H1 (cell line): ENCODE results near the gene SKP1. TPM values are rescaled to one million over a fixed set of nuclear protein-coding genes. Genes with fewer than 3 reads are reported as not detected.

Experiments
- CTCF ChIA-PET: fragments of 300-600 bp; sonication (Branson Sonifier 250); formaldehyde crosslinking; loops from one replicate; lab custom pipeline; 2021; ENCODE audit not compliant: partially characterized antibody; lab: Charles Lee
- POLR2A ChIA-PET: fragments of 300-600 bp; sonication (Branson Sonifier 250); formaldehyde crosslinking; loops from one replicate; lab custom pipeline; 2021; ENCODE audit warnings: inconsistent platforms; ENCODE audit not compliant: partially characterized antibody; lab: Charles Lee
- DNase-seq, 2 experiments: peaks; one replicate each; pipeline versions ENCODE4 v3.0.0 to v3.0.0-alpha.2; 2010 to 2022; ENCODE audit warnings: low spot score in 2 of 2, low read depth in 1 of 2, mixed read lengths in 1 of 2
- FAIRE-seq: peaks from 2 replicates; lab custom pipeline; 2011; peaks lifted over from hg19 to GRCh38; lab: Jason Lieb, UNC
- H2AFZ ChIP-seq: 2 replicates; pipeline ENCODE4 v1.8.1; 2012; ENCODE audit warnings: low read length, inconsistent platforms
- H2AK5ac ChIP-seq: 2 replicates; pipeline ENCODE4 v1.6.1; 2013; ENCODE audit warnings: low read depth, low read length
- H2BK120ac ChIP-seq: replicated peaks from 2 replicates; pipeline ENCODE3; 2013; ENCODE audit warnings: low read depth, low read length, inconsistent platforms
- H2BK12ac ChIP-seq: 2 replicates; pipeline ENCODE4 v1.6.1; 2013; ENCODE audit warnings: low read depth, low read length
- H2BK15ac ChIP-seq: 2 replicates; pipeline ENCODE4 v1.6.1; 2013; ENCODE audit warnings: low read length
- H2BK20ac ChIP-seq: 2 replicates; pipeline ENCODE4 v1.6.1; 2013; ENCODE audit warnings: low read length
- H2BK5ac ChIP-seq: 2 replicates; pipeline ENCODE4 v1.6.1; 2013; ENCODE audit warnings: low read depth, low read length
- H3K14ac ChIP-seq: 2 replicates; pipeline ENCODE4 v1.6.1; 2013; ENCODE audit warnings: inconsistent platforms; ENCODE audit not compliant: insufficient read length
- H3K18ac ChIP-seq: 2 replicates; pipeline ENCODE4 v1.6.1; 2013; ENCODE audit warnings: low read length; ENCODE audit errors: extremely low read depth
- H3K23ac ChIP-seq: 2 replicates; pipeline ENCODE4 v1.6.1; 2013; ENCODE audit warnings: inconsistent platforms; ENCODE audit not compliant: insufficient read length
- H3K23me2 ChIP-seq: 2 replicates; pipeline ENCODE4 v1.6.1; 2013; ENCODE audit warnings: low read depth, low read length
- H3K27ac ChIP-seq: 2 replicates; pipeline ENCODE4 v1.6.1; 2011; ENCODE audit warnings: low read depth, low read length, inconsistent platforms
- H3K27me3 ChIP-seq, 4 experiments: replicated peaks in 1 of 4; 1 replicate in 1 of 4; 2 replicates in 3 of 4; pipeline versions ENCODE4 v1.6.1 to v1.8.1; 2011 to 2013; ENCODE audit warnings: low read length in 3 of 4, mild to moderate bottlenecking in 3 of 4, inconsistent platforms in 2 of 4, mixed read lengths in 2 of 4, moderate library complexity in 1 of 4; ENCODE audit not compliant: control insufficient read depth in 3 of 4, insufficient read depth in 3 of 4; ENCODE audit errors: extremely low read depth in 1 of 4
- H3K36me3 ChIP-seq, 4 experiments: 2 replicates each; pipeline versions ENCODE4 v1.6.1 to v1.8.1; 2011 to 2013; ENCODE audit warnings: mild to moderate bottlenecking in 4 of 4, low read length in 3 of 4, moderate library complexity in 2 of 4, control low read depth in 1 of 4, inconsistent platforms in 1 of 4; ENCODE audit not compliant: insufficient read depth in 4 of 4, control insufficient read depth in 2 of 4
- H3K4ac ChIP-seq: replicated peaks from 2 replicates; pipeline ENCODE3; 2013; ENCODE audit warnings: low read length, low read depth, mixed read lengths, inconsistent platforms; ENCODE audit not compliant: insufficient read length
- H3K4me1 ChIP-seq, 4 experiments: replicated peaks in 1 of 4; 1 replicate in 1 of 4; 2 replicates in 3 of 4; pipeline versions ENCODE4 v1.6.1 to v1.8.1; 2011 to 2013; ENCODE audit warnings: low read length in 3 of 4, inconsistent platforms in 2 of 4, mixed read lengths in 1 of 4; ENCODE audit not compliant: insufficient read depth in 4 of 4, control insufficient read depth in 3 of 4
- H3K4me2 ChIP-seq, 2 experiments: 2 replicates each; pipeline versions ENCODE4 v1.6.1 to v1.8.1; 2011 to 2013; ENCODE audit warnings: low read depth in 2 of 2, low read length in 2 of 2, control low read depth in 1 of 2, inconsistent platforms in 1 of 2, mild to moderate bottlenecking in 1 of 2; ENCODE audit not compliant: insufficient read depth in 1 of 2
- H3K4me3 ChIP-seq, 4 experiments: fragments of 200-600, 300-600 bp in 1 of 4; sonication (generic), shearing (Covaris generic), sonication (Bioruptor Twin) in 1 of 4; 2 replicates each; pipeline versions ENCODE4 v1.5.1 to v1.8.1; 2011 to 2016; ENCODE audit warnings: low read length in 4 of 4, low read depth in 3 of 4, control low read depth in 2 of 4, inconsistent platforms in 2 of 4, mild to moderate bottlenecking in 2 of 4, mixed read lengths in 1 of 4, moderate library complexity in 1 of 4; ENCODE audit not compliant: insufficient read depth in 2 of 4; ENCODE audit errors: extremely low read depth in 1 of 4
- H3K56ac ChIP-seq: replicated peaks from 2 replicates; pipeline ENCODE3; 2013; ENCODE audit warnings: low read depth, mild to moderate bottlenecking, mixed read lengths, low read length, inconsistent platforms; ENCODE audit not compliant: insufficient read length
- H3K79me1 ChIP-seq: 2 replicates; pipeline ENCODE4 v1.6.1; 2013; ENCODE audit warnings: low read depth, low read length, control low read depth
- H3K79me2 ChIP-seq, 2 experiments: 2 replicates each; pipeline versions ENCODE4 v1.6.1 to v1.8.1; 2012 to 2013; ENCODE audit warnings: low read length in 2 of 2, mild to moderate bottlenecking in 2 of 2, inconsistent platforms in 1 of 2; ENCODE audit not compliant: insufficient read depth in 2 of 2, control insufficient read depth in 1 of 2
- H3K9ac ChIP-seq, 4 experiments: replicated peaks in 1 of 4; 1 replicate in 1 of 4; 2 replicates in 3 of 4; pipeline versions ENCODE4 v1.6.1 to v1.8.1; 2011 to 2013; ENCODE audit warnings: low read depth in 3 of 4, low read length in 3 of 4, control low read depth in 2 of 4, mild to moderate bottlenecking in 2 of 4, moderate library complexity in 2 of 4, inconsistent platforms in 1 of 4; ENCODE audit errors: extremely low read depth in 1 of 4
- H3K9me3 ChIP-seq, 2 experiments: 2 replicates each; pipeline versions ENCODE4 v1.6.1 to v1.8.1; 2012 to 2013; ENCODE audit warnings: mild to moderate bottlenecking in 2 of 2, moderate library complexity in 2 of 2, control low read depth in 1 of 2, inconsistent platforms in 1 of 2, low read depth in 1 of 2, low read length in 1 of 2, mixed read lengths in 1 of 2; ENCODE audit not compliant: insufficient read depth in 2 of 2
- H4K20me1 ChIP-seq, 2 experiments: replicated peaks in 1 of 2; 2 replicates each; pipeline versions ENCODE3 to v1.8.1; 2011 to 2013; ENCODE audit warnings: inconsistent platforms in 2 of 2, low read length in 2 of 2, mild to moderate bottlenecking in 1 of 2; ENCODE audit not compliant: insufficient read depth in 2 of 2, control insufficient read depth in 1 of 2
- H4K5ac ChIP-seq: 2 replicates; pipeline ENCODE4 v1.6.1; 2013; ENCODE audit warnings: low read length, low read depth, mixed read lengths, inconsistent platforms; ENCODE audit not compliant: insufficient read length
- H4K8ac ChIP-seq: 2 replicates; pipeline ENCODE4 v1.8.0; 2013; ENCODE audit warnings: mild to moderate bottlenecking, moderate library complexity, low read length, inconsistent platforms; ENCODE audit not compliant: insufficient read depth; ENCODE audit errors: extremely low read depth
- H4K91ac ChIP-seq: replicated peaks from 2 replicates; pipeline ENCODE3; 2013; ENCODE audit warnings: low read length, mixed read lengths, inconsistent platforms; ENCODE audit not compliant: insufficient read length
- GTF2F1 ChIP-seq: IDR thresholded peaks from 2 replicates; pipeline ENCODE4 v1.6.1; 2012; ENCODE audit warnings: low read depth, low read length, improper control_type of control experiment, borderline replicate concordance
- WGBS, 2 experiments: shearing (Covaris generic) in 1 of 2; methylation state at CpG; one replicate each; pipeline versions ENCODE4 v1.1.6 to v1.1.7; 2013 to 2015; ENCODE audit warnings: low lambda C conversion rate in 2 of 2, mixed read lengths in 2 of 2, inconsistent platforms in 1 of 2, low coverage in 1 of 2, missing lambda C conversion rate in 1 of 2; ENCODE audit not compliant: insufficient replicate concordance in 2 of 2, insufficient coverage in 1 of 2, insufficient read length in 1 of 2; ENCODE audit errors: extremely low coverage in 1 of 2, missing lambda C conversion rate in 1 of 2; 5-methylcytosine and 5-hydroxymethylcytosine counted together
- polyA plus RNA-seq, 7 experiments: library from polyadenylated mRNA; depleted of rRNA in 3 of 7; stranded (reverse) in 5 of 7; unstranded in 2 of 7; fragments of >200 nt in 5 of 7; fragments of 200-250 nt in 2 of 7; gene quantifications; 1 replicate in 5 of 7; 2 replicates in 1 of 7; 4 replicates in 1 of 7; pipeline versions ENCODE4 v1.2.1 to v1.2.3, GENCODE V29; 2011 to 2013; ENCODE audit warnings: missing spikeins in 2 of 7, mixed read lengths in 2 of 7
- total RNA-seq: library from RNA; stranded (reverse); fragmentation: NEBNext Ultra II Directional; extraction: Animal tissue kit (Norgen Biotek cat#: 25700); gene quantifications from 2 replicates; pipeline ENCODE4 v1.2.1, GENCODE V29; 2021

Gene SKP1
- total and polyA plus RNA-seq, 2 of the 8 experiments (the other 6 are each of a cell fraction or from before 2014, with no cell fraction given): 163 to 332 TPM

GRCh38 chr5:134153657-134154056 is 23.1 kb downstream of the SKP1 start:
- H2BK5ac ChIP-seq: no peak overlapping the region
- H3K79me2 ChIP-seq: no peaks in the 10 kb centered on the region
- H3K9me3 ChIP-seq: no peaks in the 10 kb centered on the region
- WGBS, 2 experiments: 95% methylated on average over 1 of the region's 1 CpG; no CpG with 5 or more reads in 1 of the 2 experiments
- no peak overlapping the region for H2BK15ac ChIP-seq
- H3K4me3 ChIP-seq: no peak overlapping the region
- H2AFZ ChIP-seq: no peak overlapping the region
- no peak overlapping the region for H3K4ac ChIP-seq
- no peaks in the 10 kb centered on the region for H3K4me1 ChIP-seq
- no peak overlapping the region for H3K18ac ChIP-seq
- H4K20me1 ChIP-seq: peaks cover 5 to 10% of the 10 kb centered on the region in 2 experiments
- FAIRE-seq (no peak), DNase-seq (no peak)
- H4K91ac ChIP-seq: no peak overlapping the region
- TF ChIP-seq GTF2F1: no peak
- peaks cover 10 to 74% (median 46%) of the 10 kb centered on the region in 4 experiments for H3K36me3 ChIP-seq
- no peak overlapping the region for H2BK12ac ChIP-seq
- no peak overlapping the region for H3K9ac ChIP-seq
- no peak overlapping the region for H4K8ac ChIP-seq
- no peak overlapping the region for H2AK5ac ChIP-seq
- no peak overlapping the region for H3K23ac ChIP-seq
- ChIA-PET POLR2A (interaction anchor here (0.7 to 1.2 kb wide), 4 partner anchors 8 to 22 kb away, joined by 3 read pairs; no protein-coding TSS in a partner anchor), CTCF (interaction anchor here (1.1 to 24.3 kb wide), 8 partner anchors 8 to 157 kb away, joined by 3 to 629 read pairs (median 4); no protein-coding TSS in a partner anchor)
- no peak overlapping the region for H2BK120ac ChIP-seq
- no peak overlapping the region for H4K5ac ChIP-seq
- H2BK20ac ChIP-seq: no peak overlapping the region
- H3K4me2 ChIP-seq: no peak overlapping the region
- no peak overlapping the region for H3K27ac ChIP-seq
- H3K14ac ChIP-seq: no peak overlapping the region
- H3K56ac ChIP-seq: no peak overlapping the region
- H3K27me3 ChIP-seq: no peaks in the 10 kb centered on the region
- no peaks in the 10 kb centered on the region for H3K23me2 ChIP-seq
- no peaks in the 10 kb centered on the region for H3K79me1 ChIP-seq
